NB4 (cell line): ENCODE results near the gene IL10RB.
"Not testable (repeated sequence)": the region's sequence is repeated elsewhere in the genome, so short reads cannot be mapped to it uniquely, and the experiment has no call there.

Experiments used
- DNase-seq: peaks from one replicate; pipeline ENCODE4 v3.0.0; 2010; ENCODE audit warnings: low read depth
- H3K4me3 ChIP-seq: one replicate; pipeline ENCODE4 v1.5.1; 2011; ENCODE audit warnings: mild to moderate bottlenecking, low read depth, low read length, moderate library complexity
- MYC ChIP-seq: IDR thresholded peaks from 2 replicates; pipeline ENCODE4 v1.6.1; 2011; ENCODE audit warnings: low read depth, low read length
- POLR2A ChIP-seq: IDR thresholded peaks from 2 replicates; pipeline ENCODE4 v1.6.1; 2011; ENCODE audit warnings: mild to moderate bottlenecking; ENCODE audit not compliant: insufficient read length; ENCODE audit errors: extremely low read depth
- TF ChIP-seq, protein P1 (sequence below): IDR thresholded peaks from 2 replicates; pipeline ENCODE4 v1.6.1; 2011; ENCODE audit warnings: low read depth, low read length
- TF ChIP-seq, protein P2 (sequence below): IDR thresholded peaks from one replicate; pipeline ENCODE4 v1.5.1; 2012; ENCODE audit warnings: low read depth, low read length

Gene IL10RB

DNA sequence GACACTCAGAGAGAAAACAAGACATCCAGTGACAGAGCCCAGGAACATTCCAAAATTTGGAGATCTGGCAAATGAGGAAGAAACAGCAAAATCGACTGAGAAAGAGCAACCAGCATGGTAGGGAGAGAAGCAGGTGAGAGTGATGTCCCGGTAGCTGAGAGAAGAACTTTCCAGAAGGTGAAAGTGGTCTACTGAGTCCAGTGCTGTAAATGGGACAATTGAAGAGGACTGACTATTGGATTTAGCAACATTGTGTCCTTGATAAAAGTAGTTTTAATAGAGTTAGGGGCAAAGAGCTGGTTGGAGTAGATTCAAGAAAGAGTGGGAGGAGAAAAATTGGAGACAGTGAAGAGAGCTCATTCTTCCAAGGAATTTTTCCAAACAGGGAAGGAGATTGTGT lies 15.0 kb upstream of the IL10RB start:
- no peak for TF ChIP-seq MYC
- TF ChIP-seq POLR2A: no peak
- TF ChIP-seq, protein P1, sequence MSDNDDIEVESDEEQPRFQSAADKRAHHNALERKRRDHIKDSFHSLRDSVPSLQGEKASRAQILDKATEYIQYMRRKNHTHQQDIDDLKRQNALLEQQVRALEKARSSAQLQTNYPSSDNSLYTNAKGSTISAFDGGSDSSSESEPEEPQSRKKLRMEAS: no peak
- TF ChIP-seq, protein P2, sequence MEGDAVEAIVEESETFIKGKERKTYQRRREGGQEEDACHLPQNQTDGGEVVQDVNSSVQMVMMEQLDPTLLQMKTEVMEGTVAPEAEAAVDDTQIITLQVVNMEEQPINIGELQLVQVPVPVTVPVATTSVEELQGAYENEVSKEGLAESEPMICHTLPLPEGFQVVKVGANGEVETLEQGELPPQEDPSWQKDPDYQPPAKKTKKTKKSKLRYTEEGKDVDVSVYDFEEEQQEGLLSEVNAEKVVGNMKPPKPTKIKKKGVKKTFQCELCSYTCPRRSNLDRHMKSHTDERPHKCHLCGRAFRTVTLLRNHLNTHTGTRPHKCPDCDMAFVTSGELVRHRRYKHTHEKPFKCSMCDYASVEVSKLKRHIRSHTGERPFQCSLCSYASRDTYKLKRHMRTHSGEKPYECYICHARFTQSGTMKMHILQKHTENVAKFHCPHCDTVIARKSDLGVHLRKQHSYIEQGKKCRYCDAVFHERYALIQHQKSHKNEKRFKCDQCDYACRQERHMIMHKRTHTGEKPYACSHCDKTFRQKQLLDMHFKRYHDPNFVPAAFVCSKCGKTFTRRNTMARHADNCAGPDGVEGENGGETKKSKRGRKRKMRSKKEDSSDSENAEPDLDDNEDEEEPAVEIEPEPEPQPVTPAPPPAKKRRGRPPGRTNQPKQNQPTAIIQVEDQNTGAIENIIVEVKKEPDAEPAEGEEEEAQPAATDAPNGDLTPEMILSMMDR: no peak
- no peak for DNase-seq
- no peak overlapping the region for H3K4me3 ChIP-seq

DNA sequence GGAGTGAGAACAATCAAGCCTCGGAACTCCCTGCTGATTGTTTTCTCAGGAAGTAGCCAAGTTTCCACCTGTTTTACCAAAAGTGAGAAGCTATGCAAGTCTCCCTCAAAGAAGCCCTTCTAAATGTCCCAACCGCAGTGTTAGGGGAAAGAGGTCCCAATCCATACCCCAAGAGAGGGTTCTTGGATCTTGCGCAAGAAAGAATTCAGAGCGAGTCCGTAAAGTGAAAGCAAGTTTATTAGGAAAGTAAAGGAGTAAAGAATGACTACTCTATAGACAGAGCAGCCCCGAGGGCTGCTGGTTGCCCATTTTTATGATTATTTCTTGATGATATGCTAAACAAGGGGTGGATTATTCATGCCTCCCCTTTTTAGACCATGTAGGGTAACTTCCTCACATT lies 12.8 kb upstream of the IL10RB start:
- not testable (repeated sequence) for H3K4me3 ChIP-seq, DNase-seq

DNA sequence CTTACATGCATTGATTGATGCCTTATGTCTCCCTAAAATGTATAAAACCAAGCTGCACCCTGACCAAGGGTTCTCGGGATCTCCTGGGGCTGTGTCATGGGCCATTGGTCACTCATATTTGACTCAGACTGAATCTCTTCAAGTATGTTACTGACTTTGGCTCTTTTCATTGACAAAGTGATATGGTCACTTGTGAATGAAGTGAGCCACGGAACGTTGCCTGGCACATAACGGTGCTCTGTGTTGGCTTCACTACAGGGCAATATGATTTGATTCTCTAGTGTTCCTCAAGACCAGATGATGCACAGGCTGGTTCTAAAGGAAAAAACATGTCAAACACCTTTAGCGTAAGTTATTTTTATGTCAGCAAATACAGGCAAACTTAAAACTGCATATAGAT lies 11.4 kb upstream of the IL10RB start:
- no peak for DNase-seq
- TF ChIP-seq MYC (no peak), POLR2A (no peak)
- TF ChIP-seq, protein P2: no peak
- TF ChIP-seq, protein P1: no peak
- H3K4me3 ChIP-seq: no peak overlapping the region

DNA sequence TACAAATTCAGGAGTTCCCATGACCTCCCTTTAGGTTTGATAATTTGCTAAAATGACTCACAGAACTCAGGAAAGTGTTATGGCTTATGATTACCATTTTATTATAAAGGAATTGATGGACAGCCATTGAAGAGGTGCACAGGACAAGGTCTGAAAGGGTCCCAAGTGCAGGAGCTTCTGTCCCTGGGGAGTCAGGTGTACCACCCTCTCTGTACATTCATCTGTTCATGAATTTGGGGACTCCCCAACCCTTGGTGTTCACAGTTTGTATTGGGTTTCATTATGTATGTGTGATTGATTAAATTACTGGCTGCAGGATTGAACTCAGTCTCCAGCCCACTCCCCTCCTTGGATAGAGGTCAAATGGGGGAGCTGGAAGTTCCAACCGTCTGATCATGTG lies 10.8 kb upstream of the IL10RB start:
- TF ChIP-seq POLR2A (no peak), MYC (no peak)
- TF ChIP-seq, protein P2: no peak
- TF ChIP-seq, protein P1: no peak
- DNase-seq: no peak
- H3K4me3 ChIP-seq: no peak overlapping the region

DNA sequence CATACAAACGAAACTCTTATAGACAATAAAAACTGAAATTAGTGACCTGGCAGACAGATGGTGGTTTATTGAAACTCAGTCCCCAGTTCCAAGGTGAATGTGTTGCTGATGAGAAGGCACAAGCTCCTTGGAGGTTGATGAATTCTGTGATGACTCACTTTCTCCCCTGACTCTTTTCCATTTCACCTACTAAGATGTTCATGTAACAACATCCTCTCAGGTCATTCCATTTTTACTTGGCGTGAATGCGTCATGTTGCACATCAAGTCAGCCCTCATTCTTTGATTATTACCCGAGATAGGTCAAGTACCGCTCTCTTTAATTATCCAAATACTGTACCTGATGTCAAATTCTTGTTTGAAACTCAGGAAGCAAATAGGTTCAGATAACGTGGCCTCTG lies 10.1 kb upstream of the IL10RB start:
- DNase-seq: no peak
- TF ChIP-seq POLR2A (no peak), MYC (no peak)
- TF ChIP-seq, protein P1: no peak
- TF ChIP-seq, protein P2: no peak
- H3K4me3 ChIP-seq: no peak overlapping the region

DNA sequence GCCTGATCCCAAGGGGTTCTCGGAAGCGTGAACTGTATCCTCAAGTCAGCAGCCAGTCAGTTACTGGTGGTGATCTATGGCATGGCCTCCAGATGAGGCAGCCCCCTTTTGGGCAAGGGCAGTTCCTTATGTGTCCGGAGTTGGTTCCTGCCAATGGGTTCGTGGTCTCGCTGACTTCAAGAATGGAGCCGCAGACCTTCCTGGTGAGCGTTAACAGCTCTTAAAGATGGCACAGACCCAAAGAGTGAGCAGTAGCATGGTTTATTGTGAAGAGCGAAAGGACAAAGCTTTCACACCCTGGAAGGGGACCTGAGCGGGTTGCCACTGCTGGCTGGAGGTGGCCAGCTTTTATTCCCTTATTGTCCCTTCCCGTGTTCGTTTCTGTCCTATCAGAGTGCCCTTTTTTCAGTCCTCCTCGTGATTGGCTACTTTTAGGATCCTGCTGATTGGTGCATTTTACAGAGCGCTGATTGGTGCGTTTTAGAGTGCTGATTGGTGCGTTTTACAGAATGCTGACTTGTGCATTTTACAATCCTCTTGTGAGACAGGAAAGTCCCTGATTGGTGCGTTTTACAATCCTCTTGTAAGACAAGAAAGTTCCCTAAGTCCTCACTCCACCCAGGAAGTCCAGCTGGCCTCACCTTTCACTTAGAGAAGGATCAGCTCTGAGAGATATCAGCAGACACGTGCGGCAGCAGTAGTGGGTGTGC lies 8.9 kb upstream of the IL10RB start:
- no peak for DNase-seq
- TF ChIP-seq MYC (no peak), POLR2A (no peak)
- TF ChIP-seq, protein P2: no peak
- TF ChIP-seq, protein P1: no peak
- H3K4me3 ChIP-seq: no peak overlapping the region
